Sigmoid colon (tissue), 4 donors: ENCODE data around the gene NRIP3.

Experiments used
- CTCF ChIP-seq, 4 experiments: fragments of 450-650 bp in 3 of 4; fragments of 200-600 bp in 1 of 4; IDR thresholded peaks; one replicate each; pipeline ENCODE4 v1.5.1; 2016 to 2019; ENCODE audit warnings: antibody characterized with exemption in 4 of 4, mild to moderate bottlenecking in 3 of 4, moderate library complexity in 2 of 4
- EP300 ChIP-seq, 4 donors: sonication (generic); formaldehyde crosslinking; IDR thresholded peaks; one replicate each; pipeline ENCODE4 v1.6.1; 2017; ENCODE audit warnings: antibody characterized with exemption in 4 of 4
- POLR2A ChIP-seq, 2 donors: fragments of 450-650 bp; IDR thresholded peaks; one replicate each; pipeline ENCODE4 v1.6.1; 2016; ENCODE audit warnings: antibody characterized with exemption in 2 of 2, mild to moderate bottlenecking in 2 of 2, moderate library complexity in 2 of 2
- POLR2AphosphoS5 ChIP-seq, 4 donors: sonication (generic); formaldehyde crosslinking; IDR thresholded peaks; one replicate each; pipeline ENCODE4 v1.6.1; 2017; ENCODE audit warnings: antibody characterized with exemption in 4 of 4

GRCh38 chr11:8973121-8973520 is 30.7 kb downstream of the NRIP3 start:
- no peak for TF ChIP-seq EP300 (IDR thresholded peaks at IDR 0.05)
- TF ChIP-seq CTCF (IDR thresholded peaks at IDR 0.05): no peak
- TF ChIP-seq POLR2A (IDR thresholded peaks at IDR 0.05): no peak
- no peak for TF ChIP-seq POLR2AphosphoS5 (IDR thresholded peaks at IDR 0.05)
